Measurements from ENCODE around the gene CABP7.

- TF ChIP-seq YY1 (IDR thresholded peaks at IDR 0.05) (no peak), REST (IDR thresholded peaks at IDR 0.05) (no peak), RAD21 (IDR thresholded peaks at IDR 0.05) (no peak), TAF1 (conservative IDR thresholded peaks at IDR 0.05) (no peak), CTCF (IDR thresholded peaks at IDR 0.05; ENCODE audit: low read depth, low read length, missing input control) (no peak), ATF3 (IDR thresholded peaks at IDR 0.05) (no peak), GABPA (IDR thresholded peaks at IDR 0.05 in 1 of 2, conservative IDR thresholded peaks at IDR 0.05 in 1 of 2) (no peak)
These were observed 30.2 kb downstream of the CABP7 start for GRCh38 chr22:29750029-29750428.
